ENCODE measurements around the gene TM4SF5. TPM values are rescaled to one million over a fixed set of nuclear protein-coding genes. Genes with fewer than 3 reads are reported as not detected.

The TM4SF5 gene
- total and polyA plus RNA-seq, 10 of the 15 experiments (the other 5 are each of a cell fraction or from before 2014, with no cell fraction given): 0.40 TPM; not detected in 9

- peak; percentile 52 for TF ChIP-seq MEF2B (IDR thresholded peaks at IDR 0.05; ENCODE audit: partially characterized antibody, poor library complexity, severe bottlenecking)
These were observed 61.1 kb downstream of the TM4SF5 start (continued) for GRCh38 chr17:4832829-4833177.

Other genes starting within 250 kb of the TM4SF5 start
Only the 7 nearest of the 25 such genes appear.
- 31.9 and 32.3 TPM in 2 replicates for gene MED11, start 40.5 kb upstream of the TM4SF5 start, total RNA-seq (2014; rRNA removed)
- 34.9 and 35.1 TPM in 2 replicates for gene MED11, start 40.5 kb upstream of the TM4SF5 start, total RNA-seq (2014; rRNA removed; fragmentation: Illumina TruSeq; extraction: Trizol)
- 18.4 and 22.4 TPM in 2 replicates for gene MED11, start 40.5 kb upstream of the TM4SF5 start, total RNA-seq (2021)
- gene MED11, start 40.5 kb upstream of the TM4SF5 start, polyA plus RNA-seq (2011; rRNA removed): 26.3 and 33.1 TPM in 2 replicates
- gene MED11, start 40.5 kb upstream of the TM4SF5 start, polyA plus RNA-seq (2014; fragmentation: Illumina TruSeq; extraction: Trizol): 26.8 and 31.4 TPM in 2 replicates
- 10 to 100 TPM; 41.3 to 45.9 TPM for gene MED11, start 40.5 kb upstream of the TM4SF5 start, polyA plus RNA-seq (2014; fragmentation: Nextera tagmentation; extraction: Ambion mirVana)
- 35.4 and 40.0 TPM in 2 replicates for gene MED11, start 40.5 kb upstream of the TM4SF5 start, polyA plus RNA-seq (2014; rRNA removed)
- gene MED11, start 40.5 kb upstream of the TM4SF5 start, polyA plus RNA-seq (2016; fragmentation: Nextera tagmentation; extraction: Ambion mirVana): 10 to 100 TPM; 36.9 to 44.3 TPM
- not detected in 2 replicates for gene ZMYND15, start 32.1 kb upstream of the TM4SF5 start, total RNA-seq (2014; rRNA removed)
- gene ZMYND15, start 32.1 kb upstream of the TM4SF5 start, total RNA-seq (2014; rRNA removed; fragmentation: Illumina TruSeq; extraction: Trizol): 0.04 and 0.05 TPM in 2 replicates
- 0.08 and 0.11 TPM in 2 replicates for gene ZMYND15, start 32.1 kb upstream of the TM4SF5 start, total RNA-seq (2021)
- 0.04 TPM in 1 of 2 replicates, not detected in the other for gene ZMYND15, start 32.1 kb upstream of the TM4SF5 start, polyA plus RNA-seq (2011; rRNA removed)
- 0.03 TPM in 1 of 2 replicates, not detected in the other for gene ZMYND15, start 32.1 kb upstream of the TM4SF5 start, polyA plus RNA-seq (2014; fragmentation: Illumina TruSeq; extraction: Trizol)
- gene ZMYND15, start 32.1 kb upstream of the TM4SF5 start, polyA plus RNA-seq (2014; fragmentation: Nextera tagmentation; extraction: Ambion mirVana): not detected
- gene ZMYND15, start 32.1 kb upstream of the TM4SF5 start, polyA plus RNA-seq (2014; rRNA removed): 0.17 and 0.19 TPM in 2 replicates
- gene ZMYND15, start 32.1 kb upstream of the TM4SF5 start, polyA plus RNA-seq (2016; fragmentation: Nextera tagmentation; extraction: Ambion mirVana): under 1 TPM in 1 of 2 experiments, not detected in 1; 0.07 TPM
- 0.62 and 0.71 TPM in 2 replicates for gene CXCL16, start 32.0 kb upstream of the TM4SF5 start, total RNA-seq (2014; rRNA removed)
- gene CXCL16, start 32.0 kb upstream of the TM4SF5 start, total RNA-seq (2014; rRNA removed; fragmentation: Illumina TruSeq; extraction: Trizol): 0.67 and 0.74 TPM in 2 replicates
- 1.4 and 2.1 TPM in 2 replicates for gene CXCL16, start 32.0 kb upstream of the TM4SF5 start, total RNA-seq (2021)
- 0.68 and 0.84 TPM in 2 replicates for gene CXCL16, start 32.0 kb upstream of the TM4SF5 start, polyA plus RNA-seq (2011; rRNA removed)
- gene CXCL16, start 32.0 kb upstream of the TM4SF5 start, polyA plus RNA-seq (2014; fragmentation: Illumina TruSeq; extraction: Trizol): 1.7 and 2.2 TPM in 2 replicates
- gene CXCL16, start 32.0 kb upstream of the TM4SF5 start, polyA plus RNA-seq (2014; fragmentation: Nextera tagmentation; extraction: Ambion mirVana): under 1 TPM; 0.26 to 0.35 TPM
- 0.89 and 1.9 TPM in 2 replicates for gene CXCL16, start 32.0 kb upstream of the TM4SF5 start, polyA plus RNA-seq (2014; rRNA removed)
- under 1 TPM; 0.15 to 0.35 TPM for gene CXCL16, start 32.0 kb upstream of the TM4SF5 start, polyA plus RNA-seq (2016; fragmentation: Nextera tagmentation; extraction: Ambion mirVana)
- gene VMO1, start 14.5 kb downstream of the TM4SF5 start, total RNA-seq (2014; rRNA removed): 0.76 TPM in 1 of 2 replicates, not detected in the other
- 0.23 and 0.31 TPM in 2 replicates for gene VMO1, start 14.5 kb downstream of the TM4SF5 start, total RNA-seq (2014; rRNA removed; fragmentation: Illumina TruSeq; extraction: Trizol)
- 0.93 TPM in 1 of 2 replicates, not detected in the other for gene VMO1, start 14.5 kb downstream of the TM4SF5 start, total RNA-seq (2021)
- gene VMO1, start 14.5 kb downstream of the TM4SF5 start, polyA plus RNA-seq (2011; rRNA removed): not detected in 2 replicates
- gene VMO1, start 14.5 kb downstream of the TM4SF5 start, polyA plus RNA-seq (2014; fragmentation: Illumina TruSeq; extraction: Trizol): not detected in 2 replicates
- under 1 TPM in 1 of 2 experiments, not detected in 1; 0.27 TPM for gene VMO1, start 14.5 kb downstream of the TM4SF5 start, polyA plus RNA-seq (2014; fragmentation: Nextera tagmentation; extraction: Ambion mirVana)
- 0.54 and 0.74 TPM in 2 replicates for gene VMO1, start 14.5 kb downstream of the TM4SF5 start, polyA plus RNA-seq (2014; rRNA removed)
- not detected for gene VMO1, start 14.5 kb downstream of the TM4SF5 start, polyA plus RNA-seq (2016; fragmentation: Nextera tagmentation; extraction: Ambion mirVana)
- 0.34 TPM in 1 of 2 replicates, not detected in the other for gene GLTPD2, start 17.1 kb downstream of the TM4SF5 start, total RNA-seq (2014; rRNA removed)
- gene GLTPD2, start 17.1 kb downstream of the TM4SF5 start, total RNA-seq (2014; rRNA removed; fragmentation: Illumina TruSeq; extraction: Trizol): not detected in 2 replicates
- not detected in 2 replicates for gene GLTPD2, start 17.1 kb downstream of the TM4SF5 start, total RNA-seq (2021)
- gene GLTPD2, start 17.1 kb downstream of the TM4SF5 start, polyA plus RNA-seq (2011; rRNA removed): not detected in 2 replicates
- gene GLTPD2, start 17.1 kb downstream of the TM4SF5 start, polyA plus RNA-seq (2014; fragmentation: Illumina TruSeq; extraction: Trizol): not detected in 2 replicates
- not detected for gene GLTPD2, start 17.1 kb downstream of the TM4SF5 start, polyA plus RNA-seq (2014; fragmentation: Nextera tagmentation; extraction: Ambion mirVana)
- gene GLTPD2, start 17.1 kb downstream of the TM4SF5 start, polyA plus RNA-seq (2014; rRNA removed): not detected in 2 replicates
- under 1 TPM in 1 of 2 experiments, not detected in 1; 0.16 TPM for gene GLTPD2, start 17.1 kb downstream of the TM4SF5 start, polyA plus RNA-seq (2016; fragmentation: Nextera tagmentation; extraction: Ambion mirVana)
- 239 and 246 TPM in 2 replicates for gene PSMB6, start 24.3 kb downstream of the TM4SF5 start, total RNA-seq (2014; rRNA removed)
- 171 and 182 TPM in 2 replicates for gene PSMB6, start 24.3 kb downstream of the TM4SF5 start, total RNA-seq (2014; rRNA removed; fragmentation: Illumina TruSeq; extraction: Trizol)
- 144 and 150 TPM in 2 replicates for gene PSMB6, start 24.3 kb downstream of the TM4SF5 start, total RNA-seq (2021)
- gene PSMB6, start 24.3 kb downstream of the TM4SF5 start, polyA plus RNA-seq (2011; rRNA removed): 115 and 191 TPM in 2 replicates
- 143 and 207 TPM in 2 replicates for gene PSMB6, start 24.3 kb downstream of the TM4SF5 start, polyA plus RNA-seq (2014; fragmentation: Illumina TruSeq; extraction: Trizol)
- gene PSMB6, start 24.3 kb downstream of the TM4SF5 start, polyA plus RNA-seq (2014; fragmentation: Nextera tagmentation; extraction: Ambion mirVana): 100 to 1,000 TPM; 357 to 546 TPM
- 225 and 288 TPM in 2 replicates for gene PSMB6, start 24.3 kb downstream of the TM4SF5 start, polyA plus RNA-seq (2014; rRNA removed)
- gene PSMB6, start 24.3 kb downstream of the TM4SF5 start, polyA plus RNA-seq (2016; fragmentation: Nextera tagmentation; extraction: Ambion mirVana): 100 to 1,000 TPM; 361 to 392 TPM
- 9.4 and 12.2 TPM in 2 replicates for gene PLD2, start 35.3 kb downstream of the TM4SF5 start, total RNA-seq (2014; rRNA removed)
- gene PLD2, start 35.3 kb downstream of the TM4SF5 start, total RNA-seq (2014; rRNA removed; fragmentation: Illumina TruSeq; extraction: Trizol): 7.3 and 8.1 TPM in 2 replicates
- gene PLD2, start 35.3 kb downstream of the TM4SF5 start, total RNA-seq (2021): 12.9 and 15.2 TPM in 2 replicates
- 4.4 and 7.7 TPM in 2 replicates for gene PLD2, start 35.3 kb downstream of the TM4SF5 start, polyA plus RNA-seq (2011; rRNA removed)
- gene PLD2, start 35.3 kb downstream of the TM4SF5 start, polyA plus RNA-seq (2014; fragmentation: Illumina TruSeq; extraction: Trizol): 5.1 and 6.8 TPM in 2 replicates
- under 1 TPM; 0.71 to 0.73 TPM for gene PLD2, start 35.3 kb downstream of the TM4SF5 start, polyA plus RNA-seq (2014; fragmentation: Nextera tagmentation; extraction: Ambion mirVana)
- 13.9 and 16.5 TPM in 2 replicates for gene PLD2, start 35.3 kb downstream of the TM4SF5 start, polyA plus RNA-seq (2014; rRNA removed)
- 1 to 10 TPM; 4.8 to 5.3 TPM for gene PLD2, start 35.3 kb downstream of the TM4SF5 start, polyA plus RNA-seq (2016; fragmentation: Nextera tagmentation; extraction: Ambion mirVana)

Measured in GM12878 (cell line).